Upper lobe of left lung (tissue), 6 donors: ENCODE data around the gene ZNF503. TPM values are rescaled to one million over a fixed set of nuclear protein-coding genes. Genes with fewer than 3 reads are reported as not detected.

Source experiments
- ATAC-seq, 2 donors: fragments of 200-7000 bp; cut with Tn5 transposase; one replicate each; pipeline ENCODE4 v1.9.1; 2022; ENCODE audit warnings: mild to moderate bottlenecking in 2 of 2, moderate library complexity in 2 of 2; ENCODE audit not compliant: low FRiP score in 2 of 2
- DNase-seq, 2 donors: peaks; one replicate each; pipeline ENCODE4 v3.0.0-alpha.2; 2019 to 2020
- H3K27ac ChIP-seq, 4 donors: fragments of 200-600 bp; sonication (generic); one replicate each; pipeline ENCODE4 v1.5.1; 2016 to 2019
- H3K27me3 ChIP-seq, 4 donors: fragments of 200-600 bp; sonication (generic); one replicate each; pipeline ENCODE4 v1.5.1; 2017 to 2019
- H3K36me3 ChIP-seq, 4 donors: fragments of 200-600 bp; sonication (generic); one replicate each; pipeline ENCODE4 v1.5.1; 2016 to 2019
- H3K4me1 ChIP-seq, 4 donors: fragments of 200-600 bp; sonication (generic); one replicate each; pipeline ENCODE4 v1.5.1; 2018 to 2019
- H3K4me3 ChIP-seq, 4 donors: fragments of 200-600 bp; sonication (generic); one replicate each; pipeline ENCODE4 v1.5.1; 2017 to 2019; ENCODE audit warnings: mild to moderate bottlenecking in 2 of 4, moderate library complexity in 1 of 4
- H3K9me3 ChIP-seq, 4 donors: fragments of 200-600 bp; sonication (generic); one replicate each; pipeline ENCODE4 v1.5.1; 2018 to 2019
- EP300 ChIP-seq, 4 donors: sonication (generic); formaldehyde crosslinking; IDR thresholded peaks; one replicate each; pipeline ENCODE4 v1.5.1; 2017; ENCODE audit warnings: antibody characterized with exemption in 4 of 4, control low read depth in 2 of 4
- POLR2A ChIP-seq, 4 donors: fragments of 450-650 bp; IDR thresholded peaks; one replicate each; pipeline ENCODE4 v1.5.1; 2016 to 2017; ENCODE audit warnings: antibody characterized with exemption in 4 of 4, mild to moderate bottlenecking in 2 of 4
- POLR2AphosphoS5 ChIP-seq, 2 donors: sonication (generic); formaldehyde crosslinking; IDR thresholded peaks; one replicate each; pipeline ENCODE4 v1.5.1; 2017; ENCODE audit warnings: antibody characterized with exemption in 2 of 2
- WGBS, 2 donors: methylation state at CpG; one replicate each; pipeline ENCODE4 v1.1.5; 2017 to 2018; 5-methylcytosine and 5-hydroxymethylcytosine counted together
- total RNA-seq, 6 donors: library from RNA; depleted of rRNA in 4 of 6; stranded (reverse); fragments of >200 nt in 4 of 6; gene quantifications; one replicate each; pipeline versions ENCODE4 v1.1.0 to v1.2.1, GENCODE V29; 2016 to 2021
- TF ChIP-seq, protein P1 (sequence below), 6 experiments: fragments of 450-650 bp in 4 of 6; fragments of 200-600 bp in 2 of 6; sonication (generic) in 2 of 6; IDR thresholded peaks; one replicate each; pipeline ENCODE4 v1.5.1; 2016 to 2019; ENCODE audit warnings: antibody characterized with exemption in 6 of 6
- donor health status: DM: no; HTN: no; CAD: no; lungs with moderate emphysema.
- donor health status: DM: no; HTN: yes; CAD: no; lungs with severe emphysema.

Gene ZNF503
- total RNA-seq, 6 donors from 2014 or later: 15.0 to 44.6 (median 23.5) TPM

DNA sequence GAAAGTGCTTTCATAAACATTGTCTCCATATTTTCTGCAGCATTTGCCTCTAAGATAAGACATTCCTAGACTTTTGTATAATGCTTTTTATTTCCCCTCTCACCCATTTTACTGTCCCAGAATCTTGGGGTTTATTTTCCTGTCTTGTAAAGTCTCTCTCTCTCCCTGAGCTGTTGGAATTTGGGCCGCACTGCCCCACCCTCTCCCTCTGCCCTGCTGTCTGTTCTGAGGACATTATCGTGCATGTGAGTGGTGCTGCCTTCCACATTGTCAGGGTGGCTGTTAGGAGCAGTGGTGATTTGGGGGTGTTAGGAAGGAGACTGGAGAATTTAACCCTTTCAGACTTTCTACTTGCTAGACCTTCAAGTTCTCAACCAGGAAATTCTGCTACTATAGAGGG is 46.6 kb upstream of the ZNF503 start:
- Histone ChIP-seq H3K36me3 (no peaks in the 10 kb centered on the region), H3K27ac (no peak overlapping the region), H3K9me3 (peaks cover 0 to 11% (median 3%) of the 10 kb centered on the region in 4 donors), H3K4me1 (no peaks in the 10 kb centered on the region), H3K4me3 (no peak overlapping the region), H3K27me3 (no peaks in the 10 kb centered on the region)
- TF ChIP-seq POLR2A (IDR thresholded peaks at IDR 0.05) (no peak), EP300 (IDR thresholded peaks at IDR 0.05) (no peak), POLR2AphosphoS5 (IDR thresholded peaks at IDR 0.05) (no peak)
- TF ChIP-seq, protein P1, sequence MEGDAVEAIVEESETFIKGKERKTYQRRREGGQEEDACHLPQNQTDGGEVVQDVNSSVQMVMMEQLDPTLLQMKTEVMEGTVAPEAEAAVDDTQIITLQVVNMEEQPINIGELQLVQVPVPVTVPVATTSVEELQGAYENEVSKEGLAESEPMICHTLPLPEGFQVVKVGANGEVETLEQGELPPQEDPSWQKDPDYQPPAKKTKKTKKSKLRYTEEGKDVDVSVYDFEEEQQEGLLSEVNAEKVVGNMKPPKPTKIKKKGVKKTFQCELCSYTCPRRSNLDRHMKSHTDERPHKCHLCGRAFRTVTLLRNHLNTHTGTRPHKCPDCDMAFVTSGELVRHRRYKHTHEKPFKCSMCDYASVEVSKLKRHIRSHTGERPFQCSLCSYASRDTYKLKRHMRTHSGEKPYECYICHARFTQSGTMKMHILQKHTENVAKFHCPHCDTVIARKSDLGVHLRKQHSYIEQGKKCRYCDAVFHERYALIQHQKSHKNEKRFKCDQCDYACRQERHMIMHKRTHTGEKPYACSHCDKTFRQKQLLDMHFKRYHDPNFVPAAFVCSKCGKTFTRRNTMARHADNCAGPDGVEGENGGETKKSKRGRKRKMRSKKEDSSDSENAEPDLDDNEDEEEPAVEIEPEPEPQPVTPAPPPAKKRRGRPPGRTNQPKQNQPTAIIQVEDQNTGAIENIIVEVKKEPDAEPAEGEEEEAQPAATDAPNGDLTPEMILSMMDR (IDR thresholded peaks at IDR 0.05): no peak
- 53 to 74% methylated on average over 2 of the region's 2 CpGs for WGBS, 2 donors
- ATAC-seq: no peak
- DNase-seq: no peak

DNA sequence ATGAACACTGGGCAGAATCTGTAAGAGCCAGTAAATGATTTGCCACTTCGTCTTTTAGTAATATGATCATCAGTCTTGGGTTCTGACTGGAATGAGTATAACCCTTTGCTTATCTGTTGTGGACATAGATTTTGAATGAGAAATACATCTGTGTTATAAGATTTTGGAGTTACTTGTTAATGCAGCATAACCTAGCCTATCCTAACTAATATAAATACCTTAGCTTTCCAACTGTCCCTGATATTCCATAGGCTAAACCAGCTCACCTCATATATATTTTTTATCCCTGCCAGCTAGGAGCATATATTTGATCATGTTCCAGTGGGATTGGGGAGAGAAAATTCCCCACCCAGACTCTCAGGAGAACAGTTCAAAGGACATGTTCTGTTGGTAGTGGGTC is 44.9 kb upstream of the ZNF503 start:
- 95 to 100% methylated on average over 1 of the region's 1 CpG for WGBS, 2 donors
- Histone ChIP-seq H3K27ac (no peak overlapping the region), H3K4me1 (no peaks in the 10 kb centered on the region), H3K4me3 (no peak overlapping the region), H3K27me3 (no peaks in the 10 kb centered on the region), H3K36me3 (no peaks in the 10 kb centered on the region), H3K9me3 (peaks cover 0 to 13% (median 3%) of the 10 kb centered on the region in 4 donors)
- TF ChIP-seq, protein P1 (IDR thresholded peaks at IDR 0.05): no peak
- TF ChIP-seq EP300 (IDR thresholded peaks at IDR 0.05): no peak
- TF ChIP-seq POLR2AphosphoS5 (IDR thresholded peaks at IDR 0.05): no peak
- TF ChIP-seq POLR2A (IDR thresholded peaks at IDR 0.05): no peak
- ATAC-seq (no peak), DNase-seq (no peak)

DNA sequence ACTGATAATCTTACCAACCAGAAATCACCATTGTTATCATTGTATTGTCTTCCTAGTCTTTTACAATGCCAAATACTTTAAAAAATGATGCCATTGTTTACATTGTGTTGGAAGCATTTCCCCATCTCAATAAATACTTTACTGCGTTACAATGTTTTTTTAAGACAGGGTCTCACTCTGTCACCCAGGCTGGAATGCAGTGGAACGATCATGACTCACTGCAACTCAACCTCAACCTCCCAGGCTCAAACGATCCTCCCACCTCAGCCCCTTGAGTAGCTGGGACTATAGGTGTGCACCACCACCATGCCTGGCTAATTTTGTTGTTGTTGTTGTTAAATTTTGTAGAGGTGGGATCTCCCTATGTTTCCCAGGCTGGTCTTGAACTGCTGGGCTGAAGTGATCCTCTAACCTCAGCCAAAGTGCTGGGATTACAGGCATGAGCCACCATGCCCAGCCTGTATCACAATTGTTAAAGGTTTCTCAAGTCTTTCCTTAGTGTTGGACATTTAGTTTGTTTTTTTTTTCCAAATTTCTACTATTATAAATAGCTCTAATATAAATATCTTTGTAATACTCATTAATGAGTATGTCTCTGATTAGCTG is 43.3 kb upstream of the ZNF503 start:
- DNase-seq (no peak), ATAC-seq (no peak)
- TF ChIP-seq POLR2A (IDR thresholded peaks at IDR 0.05) (no peak), POLR2AphosphoS5 (IDR thresholded peaks at IDR 0.05) (no peak), EP300 (IDR thresholded peaks at IDR 0.05) (no peak)
- TF ChIP-seq, protein P1 (IDR thresholded peaks at IDR 0.05): no peak
- H3K4me3 ChIP-seq: no peak overlapping the region
- peaks cover 0 to 13% (median 3%) of the 10 kb centered on the region in 4 donors for H3K9me3 ChIP-seq
- no peaks in the 10 kb centered on the region for H3K27me3 ChIP-seq
- no peaks in the 10 kb centered on the region for H3K4me1 ChIP-seq
- 56 to 87% methylated on average over 3 of the region's 3 CpGs for WGBS, 2 donors
- no peaks in the 10 kb centered on the region for H3K36me3 ChIP-seq
- H3K27ac ChIP-seq: no peak overlapping the region

DNA sequence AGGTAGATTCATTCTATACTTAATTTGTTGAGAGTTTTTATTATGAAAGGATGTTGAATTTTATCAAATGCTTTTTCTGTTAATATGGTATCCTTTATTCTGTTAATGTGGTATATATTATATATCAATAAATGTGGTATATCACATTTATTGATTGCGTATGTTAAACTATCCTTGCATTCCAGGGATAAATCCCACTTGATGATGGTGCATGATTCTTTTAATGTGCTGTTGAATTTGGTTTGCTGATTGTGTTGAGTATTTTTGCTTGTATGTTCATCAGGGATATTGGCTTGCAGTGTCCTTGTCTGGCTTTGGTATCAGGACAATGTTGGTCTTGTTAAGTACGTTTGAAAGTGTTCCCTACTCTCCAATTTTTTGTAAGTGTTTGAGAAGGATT is 41.8 kb upstream of the ZNF503 start:
- H3K4me3 ChIP-seq: no peak overlapping the region
- ATAC-seq (no peak), DNase-seq (no peak)
- no peak overlapping the region for H3K27ac ChIP-seq
- 91 to 97% methylated on average over 2 of the region's 2 CpGs for WGBS, 2 donors
- TF ChIP-seq, protein P1 (IDR thresholded peaks at IDR 0.05): no peak
- TF ChIP-seq POLR2A (IDR thresholded peaks at IDR 0.05) (no peak), POLR2AphosphoS5 (IDR thresholded peaks at IDR 0.05) (no peak), EP300 (IDR thresholded peaks at IDR 0.05) (no peak)
- H3K9me3 ChIP-seq: peaks cover 0 to 13% (median 3%) of the 10 kb centered on the region in 4 donors
- peaks cover 0 to 8% (median 5%) of the 10 kb centered on the region in 4 donors for H3K36me3 ChIP-seq
- H3K4me1 ChIP-seq: no peaks in the 10 kb centered on the region
- H3K27me3 ChIP-seq: no peaks in the 10 kb centered on the region

DNA sequence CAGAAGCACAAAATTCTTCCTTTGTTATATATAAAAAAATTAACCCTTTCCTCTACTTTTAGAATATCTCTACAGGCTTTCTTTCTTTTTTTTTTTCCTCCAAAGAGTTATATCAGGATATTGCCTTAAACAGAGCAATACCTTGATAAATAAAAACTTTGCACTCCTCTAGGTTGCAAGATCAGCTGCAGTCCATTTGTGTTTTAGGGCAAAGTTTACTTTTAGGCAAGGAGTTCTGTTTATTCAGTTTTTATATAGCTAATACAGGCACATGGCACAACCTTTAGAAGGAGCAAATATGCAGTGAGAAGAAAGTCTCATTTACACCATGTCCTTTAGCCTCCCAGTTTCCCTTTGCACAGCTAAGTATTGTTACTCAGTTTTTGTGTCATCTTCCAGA is 40.1 kb upstream of the ZNF503 start:
- H3K27me3 ChIP-seq: no peaks in the 10 kb centered on the region
- TF ChIP-seq, protein P1 (IDR thresholded peaks at IDR 0.05): no peak
- TF ChIP-seq EP300 (IDR thresholded peaks at IDR 0.05) (no peak), POLR2AphosphoS5 (IDR thresholded peaks at IDR 0.05) (no peak), POLR2A (IDR thresholded peaks at IDR 0.05) (no peak)

More for the DNA sequence above, 40.1 kb upstream of the ZNF503 start:
- Histone ChIP-seq H3K9me3 (peaks cover 0 to 13% (median 3%) of the 10 kb centered on the region in 4 donors), H3K4me3 (no peak overlapping the region), H3K27ac (no peak overlapping the region), H3K4me1 (no peaks in the 10 kb centered on the region), H3K36me3 (peaks cover 0 to 10% (median 8%) of the 10 kb centered on the region in 4 donors)
- ATAC-seq: no peak
- no peak for DNase-seq
